ENCODE measurements around the gene DCTN2.

DCTN2 gene

DNA sequence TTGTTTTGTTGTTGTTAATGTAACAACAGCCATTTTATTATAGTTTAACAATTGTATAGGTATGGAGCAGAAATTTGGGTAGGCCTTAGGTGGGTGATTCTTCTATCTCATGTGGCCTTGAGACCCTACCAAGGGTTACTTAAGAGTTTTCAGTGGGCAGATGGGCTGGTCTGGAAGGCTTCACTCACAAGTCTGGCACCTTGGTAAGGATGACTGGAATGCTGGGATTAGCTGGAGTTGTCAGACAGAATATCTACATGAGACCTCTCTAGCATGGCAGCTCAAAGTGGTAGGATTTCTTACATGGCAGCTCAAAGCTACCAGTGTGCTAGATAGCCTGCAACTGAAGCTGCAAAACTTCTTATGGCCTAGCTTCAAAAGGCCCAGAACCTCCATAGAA is 61.3 kb downstream of the DCTN2 start:
- DNase-seq, result no peak

DNA sequence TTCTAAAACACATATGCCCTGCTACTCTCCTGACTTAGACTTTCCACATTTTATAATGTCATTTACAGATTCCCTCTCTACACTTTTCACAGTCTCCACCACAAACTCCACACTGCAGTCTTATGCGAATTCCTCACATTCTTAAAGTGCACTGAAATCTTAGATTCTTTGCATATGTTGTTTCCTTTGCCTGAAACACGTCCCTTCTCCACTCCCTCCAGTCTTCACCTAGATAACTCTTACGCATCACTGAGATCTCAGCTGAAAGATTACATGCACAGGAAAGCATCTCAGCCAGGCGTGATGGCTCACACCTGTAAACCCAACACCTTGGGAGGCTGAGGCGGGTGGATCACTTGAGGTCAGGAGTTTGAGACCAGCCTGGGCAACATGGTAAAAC is 63.5 kb downstream of the DCTN2 start:
- DNase-seq, result no peak

DNA sequence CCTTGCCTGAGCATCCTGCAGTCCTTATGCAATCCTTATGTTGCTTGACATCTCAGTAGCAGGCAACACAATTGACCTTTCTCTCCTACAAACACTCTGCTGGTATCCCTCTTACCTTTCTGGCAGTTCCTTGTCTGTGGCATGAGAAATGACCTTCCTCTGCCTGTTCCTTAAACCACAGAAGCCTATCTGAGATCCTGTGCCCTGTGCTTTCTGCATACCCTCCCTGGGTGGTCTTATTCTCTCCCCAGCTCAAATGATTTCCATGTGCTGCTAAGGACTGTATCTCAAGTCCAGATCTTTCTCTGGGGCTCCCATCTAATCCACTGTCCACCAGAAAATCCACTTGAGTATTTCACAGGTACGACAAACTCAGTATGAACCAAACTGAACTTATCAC is 65.3 kb downstream of the DCTN2 start:
- no peak for DNase-seq

All from stimulated activated CD8-positive, alpha-beta memory T cell treated with anti-CD3 and anti-CD28 coated beads, Interleukin-4, amount 100 ng/mL, for 48 hours (primary cell).